K562 (cell line): ENCODE results near the gene PHTF2. TPM values are rescaled to one million over a fixed set of nuclear protein-coding genes. Genes with fewer than 3 reads are reported as not detected.

Experiments
- ATAC-seq: fragments of 200-7000 bp; cut with Tn5 transposase; 3 replicates; pipeline ENCODE4 v1.9.1; 2020; ENCODE audit warnings: moderate library complexity
- BruUV-seq: library from RNA; stranded (reverse); fragments of 400-500 nt; replicated peaks from 2 replicates; lab custom pipeline; 2021; lab: Mats Ljungman, UMichigan
- CTCF ChIA-PET: fragments of 300-600 bp; formaldehyde crosslinking; extraction: SDS; loops from one replicate; lab custom pipeline; 2021; ENCODE audit warnings: low intra/inter-chr PET ratio; lab: Yijun Ruan, JAX
- POLR2A ChIA-PET: fragments of 300-600, 350-650 bp; sonication (Branson Sonifier 250); formaldehyde crosslinking; extraction: SDS; loops from one replicate; lab custom pipeline; 2021; ENCODE audit warnings: antibody characterized with exemption, inconsistent platforms; lab: Yijun Ruan, JAX
- DNase-seq, 4 experiments: peaks; one replicate each; pipeline versions ENCODE4 v3.0.0 to v3.0.0-alpha.2; 2011 to 2018; ENCODE audit warnings: low spot score in 3 of 4, mixed read lengths in 3 of 4; ENCODE audit errors: extremely low read depth in 1 of 4
- FAIRE-seq: peaks from 2 replicates; lab custom pipeline; 2011; peaks lifted over from hg19 to GRCh38; lab: Jason Lieb, UNC
- H2AFZ ChIP-seq: 2 replicates; pipeline ENCODE4 v1.6.0; 2011; ENCODE audit warnings: low read depth, low read length, control low read depth, inconsistent platforms
- H3K27ac ChIP-seq: fragments of 200-600 bp; 3 replicates; pipeline ENCODE4 v1.8.0; 2011; ENCODE audit warnings: low read depth, mild to moderate bottlenecking, control low read depth, inconsistent platforms, low read length, moderate library complexity, mixed read lengths; ENCODE audit errors: extremely low read depth
- H3K27me3 ChIP-seq, 2 experiments: fragments of 300-600 bp in 1 of 2; 2 replicates in 1 of 2; 3 replicates in 1 of 2; pipeline versions ENCODE4 v1.6.0 to v1.8.0; 2011; ENCODE audit warnings: inconsistent platforms in 2 of 2, low read length in 2 of 2, mild to moderate bottlenecking in 1 of 2, mixed read lengths in 1 of 2, moderate library complexity in 1 of 2; ENCODE audit not compliant: control insufficient read depth in 2 of 2, insufficient read depth in 2 of 2
- H3K36me3 ChIP-seq: fragments of 300-600 bp; 3 replicates; pipeline ENCODE4 v1.8.0; 2011; ENCODE audit warnings: mild to moderate bottlenecking, low read length, inconsistent platforms; ENCODE audit not compliant: control insufficient read depth, insufficient read depth
- H3K4me1 ChIP-seq, 2 experiments: fragments of 200-600 bp in 1 of 2; replicated peaks in 1 of 2; 2 replicates in 1 of 2; 3 replicates in 1 of 2; pipeline versions ENCODE4 v1.5.1 to v1.8.0; 2011; ENCODE audit warnings: inconsistent platforms in 2 of 2, low read length in 2 of 2, mild to moderate bottlenecking in 1 of 2, mixed read lengths in 1 of 2, moderate library complexity in 1 of 2; ENCODE audit not compliant: control insufficient read depth in 2 of 2, insufficient read depth in 2 of 2
- H3K4me2 ChIP-seq: 2 replicates; pipeline ENCODE4 v1.6.1; 2011; ENCODE audit warnings: low read length, control low read depth, inconsistent platforms, mixed read lengths; ENCODE audit not compliant: insufficient read depth
- H3K4me3 ChIP-seq: fragments of 200-600 bp; sonication (generic), shearing (Covaris generic); 2 replicates; pipeline ENCODE4 v1.5.1; 2016; ENCODE audit warnings: control low read depth, inconsistent platforms
- H3K79me2 ChIP-seq: fragments of 200-600 bp; 3 replicates; pipeline ENCODE4 v1.8.0; 2011; ENCODE audit warnings: low read length, inconsistent platforms; ENCODE audit not compliant: control insufficient read depth, insufficient read depth
- H3K9ac ChIP-seq, 2 experiments: 2 replicates each; pipeline versions ENCODE4 v1.6.0 to v1.6.1; 2011; ENCODE audit warnings: low read depth in 2 of 2, low read length in 2 of 2, control low read depth in 1 of 2, inconsistent platforms in 1 of 2, mild to moderate bottlenecking in 1 of 2, mixed read lengths in 1 of 2; ENCODE audit not compliant: insufficient read depth in 1 of 2
- H3K9me1 ChIP-seq: one replicate; pipeline ENCODE4 v1.6.0; 2011; ENCODE audit warnings: inconsistent platforms, mild to moderate bottlenecking, low read length, moderate library complexity; ENCODE audit not compliant: control insufficient read depth, insufficient read depth
- H3K9me3 ChIP-seq: replicated peaks from 2 replicates; pipeline ENCODE4 v1.5.1; 2011; ENCODE audit warnings: low read depth, low read length, inconsistent platforms; ENCODE audit not compliant: control insufficient read depth, insufficient read depth
- H4K20me1 ChIP-seq: replicated peaks from 2 replicates; pipeline ENCODE4 v1.6.1; 2011; ENCODE audit warnings: low read length, inconsistent platforms, mixed read lengths; ENCODE audit not compliant: control insufficient read depth, insufficient read depth
- ATF3 ChIP-seq, 2 experiments: fragments of 450-650 bp in 1 of 2; sonication (generic) in 1 of 2; formaldehyde crosslinking in 1 of 2; IDR thresholded peaks in 1 of 2; conservative IDR thresholded peaks in 1 of 2; 2 replicates each; pipeline versions ENCODE4 v1.6.1 to v1.8.1; 2016 to 2023; ENCODE audit warnings: mild to moderate bottlenecking in 2 of 2, moderate library complexity in 2 of 2, inconsistent platforms in 1 of 2, missing genetic modification reagents in 1 of 2
- ATF7 ChIP-seq: fragments of 450-650 bp; IDR thresholded peaks from 2 replicates; pipeline ENCODE4 v1.7.1; 2014; ENCODE audit warnings: mild to moderate bottlenecking, moderate library complexity
- C11orf30 ChIP-seq: fragments of 450-650 bp; IDR thresholded peaks from 2 replicates; pipeline ENCODE4 v1.6.1; 2016; ENCODE audit warnings: low read depth, mild to moderate bottlenecking
- MAFK ChIP-seq: IDR thresholded peaks from 2 replicates; pipeline ENCODE4 v1.6.1; 2011; ENCODE audit warnings: low read length, improper control_type of control experiment
- USF2 ChIP-seq: sonication (generic); formaldehyde crosslinking; IDR thresholded peaks from 2 replicates; pipeline ENCODE4 v1.5.0; 2020; ENCODE audit warnings: missing genetic modification reagents
- WGBS: fragments of 100-300 bp; shearing (Covaris generic); methylation state at CpG from one replicate; pipeline ENCODE4 v1.1.6; 2016; ENCODE audit warnings: low coverage, mixed read lengths; ENCODE audit not compliant: insufficient coverage; ENCODE audit errors: missing lambda C conversion rate; 5-methylcytosine and 5-hydroxymethylcytosine counted together
- in situ Hi-C: fragments of 300-500 bp; cut with MboI; formaldehyde crosslinking; loops from 4 replicates; pipeline ENCODE4 v1.15.0; 2018; ENCODE audit warnings: inconsistent platforms, mixed read lengths
- intact Hi-C: fragments of 100-400 bp; cut with micrococcal nuclease; formaldehyde crosslinking; loops from 2 replicates; pipeline ENCODE4 v1.14.2; 2022
- polyA plus RNA-seq, 8 experiments: library from polyadenylated mRNA; depleted of rRNA in 4 of 8; stranded (reverse) in 5 of 8; unstranded in 3 of 8; fragments of >200 nt; fragmentation: Nextera tagmentation in 2 of 8; fragmentation: Illumina TruSeq in 1 of 8; extraction: Ambion mirVana in 2 of 8; extraction: Trizol in 1 of 8; gene quantifications; 2 replicates each; pipeline versions ENCODE4 v1.2.1 to v1.2.3, GENCODE V29; 2011 to 2014; ENCODE audit warnings: inconsistent platforms in 1 of 8, missing spikeins in 1 of 8
- total RNA-seq, 7 experiments: library from RNA; depleted of rRNA in 6 of 7; stranded (reverse); fragments of >200 nt in 6 of 7; fragmentation: Illumina TruSeq in 2 of 7; extraction: Trizol in 2 of 7; gene quantifications; 2 replicates each; pipeline versions ENCODE4 v1.2.1 to v1.2.3, GENCODE V29; 2011 to 2021; ENCODE audit warnings: low replicate concordance in 1 of 7

The PHTF2 gene
- total and polyA plus RNA-seq, 9 of the 15 experiments (the other 6 are each of a cell fraction or from before 2014, with no cell fraction given): 17.9 to 43.6 (median 25.4) TPM

DNA sequence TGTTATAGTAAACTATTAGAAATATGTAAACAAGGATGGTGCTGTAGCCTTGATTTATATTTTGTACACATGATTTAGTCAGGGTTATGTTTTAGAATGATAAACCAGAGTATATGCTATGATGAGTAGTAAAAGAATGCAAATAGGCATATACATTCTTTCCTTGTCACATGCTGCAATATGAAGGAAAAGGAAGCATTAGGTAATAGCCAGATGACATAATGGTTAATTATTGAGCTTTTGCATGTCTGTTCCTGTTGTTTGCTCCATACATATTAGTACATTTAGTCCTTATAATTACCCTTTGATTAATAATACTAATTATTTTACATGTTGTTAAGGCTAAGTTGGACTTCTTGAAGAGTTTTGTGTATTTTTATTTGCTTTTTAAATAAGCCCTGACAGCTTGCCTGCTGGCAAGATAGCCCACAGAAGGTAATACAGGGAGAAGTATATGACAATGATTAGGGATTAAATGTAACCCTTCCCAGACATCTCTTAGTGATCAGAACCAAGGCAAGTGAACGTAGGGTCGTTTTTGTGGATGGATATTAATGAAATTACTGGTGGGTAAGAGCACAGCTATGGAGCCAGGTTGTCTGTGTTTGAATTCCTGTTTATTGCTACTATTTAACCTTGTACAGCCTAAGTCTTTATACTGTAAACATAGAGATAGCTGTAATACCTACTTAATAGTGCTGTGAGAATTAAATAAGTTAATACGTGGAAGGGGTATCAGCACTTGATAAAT is 68.4 kb downstream of the PHTF2 start:
- CTCF ChIA-PET: no interaction called here
- no peak overlapping the region for H3K4me2 ChIP-seq
- no peak overlapping the region for H3K9ac ChIP-seq
- no peak overlapping the region for H3K27ac ChIP-seq
- no peaks in the 10 kb centered on the region for H3K27me3 ChIP-seq
- peaks cover 3% of the 10 kb centered on the region for H3K9me1 ChIP-seq
- intact Hi-C loops: no loop called here
- H2AFZ ChIP-seq: no peak overlapping the region
- 62% methylated on average over 3 of the region's 3 CpGs for WGBS
- peaks cover 48% of the 10 kb centered on the region for H3K79me2 ChIP-seq
- H3K4me1 ChIP-seq: peaks cover 4 to 8% of the 10 kb centered on the region in 2 experiments; a peak in 3 of 5 replicates
- in situ Hi-C loops: no loop called here
- H3K36me3 ChIP-seq: no peaks in the 10 kb centered on the region; the same call in 2 of the 3 replicates
- no TSS peak for BruUV-seq
- TF ChIP-seq USF2 (no peak), MAFK (peak; percentile 28; the same call in 1 of the 2 replicates), ATF3 (IDR thresholded peaks at IDR 0.05) (peak; percentile 41; the same call in 1 of the 2 replicates), ATF3 (CRISPR knock-in tag; conservative IDR thresholded peaks at IDR 0.05) (no peak), ATF7 (0 out of 2 replicates have a peak, but pooled peaks have one; percentile 21), C11orf30 (peak; percentile 57; the same call in 1 of the 2 replicates)
- TF ChIP-seq, all 486 proteins: peak for 4
- FAIRE-seq: no peak
- Histone ChIP-seq H4K20me1 (no peaks in the 10 kb centered on the region), H3K4me3 (no peak overlapping the region), H3K9me3 (no peaks in the 10 kb centered on the region)
- no peak for ATAC-seq
- DNase-seq: no peak
- POLR2A ChIA-PET: interaction anchor here (0.6 kb wide), 2 partner anchors 30 to 47 kb away, joined by 3 read pairs; no protein-coding TSS in a partner anchor
